Endothelial cell of umbilical vein (primary cell): ENCODE data around the gene MYBBP1A. TPM values are rescaled to one million over a fixed set of nuclear protein-coding genes. Genes with fewer than 3 reads are reported as not detected.

Experiments used
- BruUV-seq: library from RNA; stranded (reverse); fragments of 400-500 nt; replicated peaks from 2 replicates; lab custom pipeline; 2021; lab: Mats Ljungman, UMichigan
- CTCF ChIA-PET: fragments of 300-600, 350-600 bp; sonication (Branson Sonifier 250); formaldehyde crosslinking; loops from one replicate; lab custom pipeline; 2021; ENCODE audit warnings: antibody characterized with exemption, inconsistent platforms; lab: Charles Lee
- POLR2A ChIA-PET: fragments of 300-600, 350-600 bp; sonication (Branson Sonifier 250); formaldehyde crosslinking; loops from one replicate; lab custom pipeline; 2021; ENCODE audit warnings: antibody characterized with exemption, inconsistent platforms; lab: Charles Lee
- DNase-seq: peaks from one replicate; pipeline ENCODE4 v3.0.0-alpha.2; 2011; ENCODE audit warnings: low read depth, low spot score
- FAIRE-seq: peaks from 2 replicates; lab custom pipeline; 2011; peaks lifted over from hg19 to GRCh38; lab: Jason Lieb, UNC
- H2AFZ ChIP-seq: 2 replicates; pipeline ENCODE4 v1.6.0; 2012; ENCODE audit warnings: low read depth, low read length, control low read depth, inconsistent platforms
- H3K27ac ChIP-seq: 2 replicates; pipeline ENCODE4 v1.5.1; 2011; ENCODE audit warnings: low read depth, mild to moderate bottlenecking, control low read depth, low read length, moderate library complexity; ENCODE audit not compliant: insufficient read depth
- H3K27me3 ChIP-seq, 2 experiments: 2 replicates each; pipeline versions ENCODE4 v1.6.0 to v1.6.1; 2011; ENCODE audit warnings: low read length in 2 of 2, mixed read lengths in 1 of 2; ENCODE audit not compliant: control insufficient read depth in 2 of 2, insufficient read depth in 2 of 2
- H3K36me3 ChIP-seq, 2 experiments: 2 replicates in 1 of 2; 3 replicates in 1 of 2; pipeline ENCODE4 v1.5.1; 2011; ENCODE audit warnings: low read length in 2 of 2, mild to moderate bottlenecking in 1 of 2, moderate library complexity in 1 of 2; ENCODE audit not compliant: control insufficient read depth in 2 of 2, insufficient read depth in 2 of 2; ENCODE audit errors: extremely low read depth in 1 of 2
- H3K4me1 ChIP-seq: 3 replicates; pipeline ENCODE4 v1.5.1; 2011; ENCODE audit warnings: mild to moderate bottlenecking, low read length; ENCODE audit not compliant: control insufficient read depth, insufficient read depth; ENCODE audit errors: extremely low read depth
- H3K4me2 ChIP-seq: 2 replicates; pipeline ENCODE4 v1.6.1; 2011; ENCODE audit warnings: low read length, control low read depth, mixed read lengths; ENCODE audit not compliant: insufficient read depth
- H3K4me3 ChIP-seq, 3 experiments: fragments of 200-600 bp in 1 of 3; sonication (generic), shearing (Covaris generic) in 1 of 3; replicated peaks in 1 of 3; 2 replicates each; pipeline ENCODE4 v1.5.1; 2011 to 2016; ENCODE audit warnings: control low read depth in 3 of 3, low read length in 3 of 3, mild to moderate bottlenecking in 2 of 3, inconsistent platforms in 1 of 3, low read depth in 1 of 3, moderate library complexity in 1 of 3; ENCODE audit not compliant: insufficient read depth in 1 of 3
- H3K79me2 ChIP-seq: 2 replicates; pipeline ENCODE4 v1.6.0; 2012; ENCODE audit warnings: low read length, inconsistent platforms; ENCODE audit not compliant: control insufficient read depth, insufficient read depth
- H3K9ac ChIP-seq: replicated peaks from 2 replicates; pipeline ENCODE3; 2011; ENCODE audit warnings: low read length, control low read depth; ENCODE audit not compliant: insufficient read depth; ENCODE audit errors: extremely low read depth
- H3K9me1 ChIP-seq: replicated peaks from 3 replicates; pipeline ENCODE4 v1.6.0; 2011; ENCODE audit warnings: mild to moderate bottlenecking, low read length; ENCODE audit not compliant: control insufficient read depth, insufficient read depth; ENCODE audit errors: extremely low read depth
- H3K9me3 ChIP-seq: replicated peaks from 2 replicates; pipeline ENCODE4 v1.5.1; 2012; ENCODE audit warnings: low read length, inconsistent platforms; ENCODE audit not compliant: control insufficient read depth, insufficient read depth
- H4K20me1 ChIP-seq: replicated peaks from 2 replicates; pipeline ENCODE3; 2011; ENCODE audit warnings: mild to moderate bottlenecking, low read length; ENCODE audit not compliant: control insufficient read depth, insufficient read depth; ENCODE audit errors: extremely low read depth
- EZH2 ChIP-seq: IDR thresholded peaks from 2 replicates; pipeline ENCODE4 v1.6.1; 2012; ENCODE audit warnings: borderline replicate concordance, low read depth, mild to moderate bottlenecking, moderate library complexity, low read length, inconsistent platforms; ENCODE audit not compliant: severe bottlenecking
- FOS ChIP-seq: IDR thresholded peaks from 2 replicates; pipeline ENCODE4 v1.6.1; 2011; ENCODE audit warnings: mild to moderate bottlenecking, low read length, moderate library complexity, borderline replicate concordance; ENCODE audit not compliant: insufficient read depth
- GATA2 ChIP-seq: IDR thresholded peaks from 2 replicates; pipeline ENCODE4 v1.7.0; 2011; ENCODE audit warnings: low read depth, mild to moderate bottlenecking, moderate library complexity, mixed read lengths, low read length; ENCODE audit not compliant: insufficient read length, insufficient read depth
- JUN ChIP-seq: IDR thresholded peaks from 2 replicates; pipeline ENCODE4 v1.6.1; 2011; ENCODE audit warnings: borderline replicate concordance, low read depth; ENCODE audit not compliant: insufficient read length, insufficient read depth
- MYC ChIP-seq: IDR thresholded peaks from one replicate; pipeline ENCODE4 v1.6.1; 2011; ENCODE audit warnings: mild to moderate bottlenecking, low read depth, low read length
- POLR2A ChIP-seq: IDR thresholded peaks from 2 replicates; pipeline ENCODE4 v1.6.1; 2012; ENCODE audit warnings: low read depth, mild to moderate bottlenecking, control low read depth, low read length
- POLR2AphosphoS5 ChIP-seq: IDR thresholded peaks from 2 replicates; pipeline ENCODE4 v1.6.1; 2012; ENCODE audit warnings: low read depth, mild to moderate bottlenecking, control low read depth, low read length, moderate library complexity; ENCODE audit not compliant: insufficient read depth
- dilution Hi-C: fragments of 300-500 bp; cut with MboI; formaldehyde crosslinking; loops from one replicate; pipeline ENCODE4 v1.15.0; 2019; ENCODE audit warnings: low sequenced_read_pairs; ENCODE audit not compliant: extremely low pct_ligation_motif_present
- intact Hi-C: fragments of 100-400 bp; cut with micrococcal nuclease; formaldehyde crosslinking; loops from one replicate; pipeline ENCODE4 v1.10.0; 2022
- polyA plus RNA-seq, 4 experiments: library from polyadenylated mRNA; depleted of rRNA in 3 of 4; stranded (reverse) in 3 of 4; unstranded in 1 of 4; fragments of >200 nt; gene quantifications; 2 replicates each; pipeline versions ENCODE4 v1.2.1 to v1.2.3, GENCODE V29; 2011 to 2012; ENCODE audit warnings: missing spikeins in 1 of 4
- total RNA-seq: library from RNA; stranded (reverse); gene quantifications from 2 replicates; pipeline ENCODE4 v1.2.3, GENCODE V29; 2021
- TF ChIP-seq, protein P1 (sequence below), 2 donors: IDR thresholded peaks; 1 replicate in 1 of 2; 2 replicates in 1 of 2; pipeline ENCODE4 v1.5.1; 2011; ENCODE audit warnings: low read length in 2 of 2, mild to moderate bottlenecking in 2 of 2, moderate library complexity in 2 of 2, control low read depth in 1 of 2, inconsistent platforms in 1 of 2, low read depth in 1 of 2; ENCODE audit not compliant: insufficient read depth in 1 of 2; ENCODE audit errors: extremely low read depth in 1 of 2
- TF ChIP-seq, protein P2 (sequence below): IDR thresholded peaks from 2 replicates; pipeline ENCODE4 v1.6.1; 2011; ENCODE audit not compliant: insufficient read depth, insufficient read length

The MYBBP1A gene
- total and polyA plus RNA-seq, 2 donors (not counting 3 experiments of a cell fraction or from before 2014, with no cell fraction given): 26.8 to 79.2 TPM

DNA sequence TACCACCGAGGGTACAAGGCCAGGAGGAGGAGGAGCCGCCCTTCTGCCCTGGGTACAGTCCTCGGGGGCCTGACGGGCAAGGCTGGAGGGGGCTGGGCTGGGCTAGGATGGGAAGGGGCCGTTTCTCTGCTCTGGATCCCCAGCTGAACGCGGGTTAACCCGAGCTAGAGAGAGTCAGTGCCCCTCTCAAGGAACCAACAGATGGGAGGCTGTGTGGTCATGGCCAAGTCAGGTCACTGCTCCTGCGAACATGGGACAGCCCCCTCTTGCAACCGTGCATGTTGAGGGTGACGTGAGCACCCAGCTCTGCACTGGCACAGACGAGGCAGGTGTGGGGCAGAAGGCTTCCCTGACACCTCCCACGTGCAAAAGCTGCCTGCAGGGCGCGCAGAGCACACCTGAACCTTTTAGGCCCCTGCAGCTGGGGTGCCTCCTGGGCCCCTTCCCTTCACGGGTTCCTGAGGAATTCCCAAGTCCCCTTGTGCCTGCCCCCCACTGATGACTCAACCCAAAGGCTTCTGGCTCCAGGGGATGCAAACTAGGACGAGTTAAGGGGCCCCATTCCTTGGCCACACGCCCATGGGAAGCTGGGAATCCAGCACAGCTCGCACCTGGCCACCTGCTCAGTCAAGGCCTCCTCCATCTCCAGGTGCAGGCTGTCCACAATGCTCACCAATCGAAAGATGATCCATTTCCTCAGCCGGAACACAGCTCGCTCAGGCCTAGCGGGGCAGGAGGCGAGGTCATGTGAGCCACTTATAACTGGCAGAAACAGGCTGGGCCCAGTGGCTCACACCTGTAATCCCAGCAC, 6.3 kb downstream of the MYBBP1A start:
- no peaks in the 10 kb centered on the region for H4K20me1 ChIP-seq
- H3K9me1 ChIP-seq: no peaks in the 10 kb centered on the region
- POLR2A ChIA-PET: interaction anchor here (0.7 kb wide), 1 partner anchor 13 kb away, joined by 3 read pairs; no protein-coding TSS in a partner anchor
- no peak for TF ChIP-seq FOS
- TF ChIP-seq, protein P1, sequence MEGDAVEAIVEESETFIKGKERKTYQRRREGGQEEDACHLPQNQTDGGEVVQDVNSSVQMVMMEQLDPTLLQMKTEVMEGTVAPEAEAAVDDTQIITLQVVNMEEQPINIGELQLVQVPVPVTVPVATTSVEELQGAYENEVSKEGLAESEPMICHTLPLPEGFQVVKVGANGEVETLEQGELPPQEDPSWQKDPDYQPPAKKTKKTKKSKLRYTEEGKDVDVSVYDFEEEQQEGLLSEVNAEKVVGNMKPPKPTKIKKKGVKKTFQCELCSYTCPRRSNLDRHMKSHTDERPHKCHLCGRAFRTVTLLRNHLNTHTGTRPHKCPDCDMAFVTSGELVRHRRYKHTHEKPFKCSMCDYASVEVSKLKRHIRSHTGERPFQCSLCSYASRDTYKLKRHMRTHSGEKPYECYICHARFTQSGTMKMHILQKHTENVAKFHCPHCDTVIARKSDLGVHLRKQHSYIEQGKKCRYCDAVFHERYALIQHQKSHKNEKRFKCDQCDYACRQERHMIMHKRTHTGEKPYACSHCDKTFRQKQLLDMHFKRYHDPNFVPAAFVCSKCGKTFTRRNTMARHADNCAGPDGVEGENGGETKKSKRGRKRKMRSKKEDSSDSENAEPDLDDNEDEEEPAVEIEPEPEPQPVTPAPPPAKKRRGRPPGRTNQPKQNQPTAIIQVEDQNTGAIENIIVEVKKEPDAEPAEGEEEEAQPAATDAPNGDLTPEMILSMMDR (IDR thresholded peaks at IDR 0.05; ENCODE audit: extremely low read depth in 1 of 2, insufficient read depth in 1 of 2, low read depth in 1 of 2, low read length in 2 of 2): no peak
- TF ChIP-seq GATA2: no peak
- TF ChIP-seq MYC: no peak
- TF ChIP-seq, protein P2, sequence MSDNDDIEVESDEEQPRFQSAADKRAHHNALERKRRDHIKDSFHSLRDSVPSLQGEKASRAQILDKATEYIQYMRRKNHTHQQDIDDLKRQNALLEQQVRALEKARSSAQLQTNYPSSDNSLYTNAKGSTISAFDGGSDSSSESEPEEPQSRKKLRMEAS: no peak
- no peak for TF ChIP-seq POLR2A
- no peak for TF ChIP-seq JUN
- TF ChIP-seq POLR2AphosphoS5: no peak
- no peak for TF ChIP-seq EZH2
- H3K9ac ChIP-seq: no peak overlapping the region
- BruUV-seq: no TSS peak
- no peak overlapping the region for H3K27ac ChIP-seq
- no peaks in the 10 kb centered on the region for H3K27me3 ChIP-seq
- H3K9me3 ChIP-seq: no peaks in the 10 kb centered on the region
- H2AFZ ChIP-seq: no peak overlapping the region
- H3K4me2 ChIP-seq: no peak overlapping the region
- peaks cover 8% of the 10 kb centered on the region for H3K79me2 ChIP-seq
- intact Hi-C loops: no loop called here
- H3K4me3 ChIP-seq: no peak overlapping the region
- peaks cover 5 to 32% of the 10 kb centered on the region in 2 experiments for H3K36me3 ChIP-seq
- dilution Hi-C loops: no loop called here
- CTCF ChIA-PET: interaction anchor here (1.3 to 2.2 kb wide), 2 partner anchors 18 to 24 kb away, joined by 3 to 8 read pairs; no protein-coding TSS in a partner anchor
- peaks cover 4% of the 10 kb centered on the region for H3K4me1 ChIP-seq
- no peak for FAIRE-seq
- DNase-seq: no peak
